GM21723 (cell line): ENCODE measurements around the gene MYO18B.
"Not testable (repeated sequence)": the region's sequence is repeated elsewhere in the genome, so short reads cannot be mapped to it uniquely, and the experiment has no call there.

Experiments used
- ATAC-seq: cut with Tn5 transposase; IDR thresholded peaks from one replicate; pipeline ENCODE4 v1.9.1; 2021; ENCODE audit warnings: mild to moderate bottlenecking, moderate library complexity; ENCODE audit not compliant: unreplicated experiment

The MYO18B gene

GRCh38 chr22:25970374-25970911 lies 228.5 kb downstream of the MYO18B start:
- no peak for ATAC-seq

GRCh38 chr22:25970999-25971811 lies 229.2 kb downstream of the MYO18B start:
- no peak for ATAC-seq

DNA sequence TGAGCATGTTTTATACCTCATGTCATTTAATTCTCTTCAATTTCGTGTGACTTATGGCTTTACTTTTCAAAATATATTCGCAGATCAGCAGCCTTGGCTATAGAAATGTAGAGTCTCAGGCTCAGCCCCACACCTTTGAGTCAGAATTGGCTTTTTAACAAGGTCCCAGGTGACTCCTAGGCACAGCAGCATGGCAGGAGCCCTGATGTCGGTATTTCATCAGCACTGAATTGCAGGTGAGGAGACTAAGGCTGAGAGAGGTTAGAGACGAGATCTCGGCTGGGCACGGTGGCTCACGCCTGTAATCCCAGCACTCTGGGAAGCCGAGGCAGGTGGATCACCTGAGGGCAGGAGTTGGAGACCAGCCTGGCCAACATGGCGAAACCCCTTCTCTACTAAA lies 230.4 kb downstream of the MYO18B start:
- no peak for ATAC-seq

- ATAC-seq: no peak
These were observed 234.4 kb downstream of the MYO18B start for GRCh38 chr22:25976356-25976755.

DNA sequence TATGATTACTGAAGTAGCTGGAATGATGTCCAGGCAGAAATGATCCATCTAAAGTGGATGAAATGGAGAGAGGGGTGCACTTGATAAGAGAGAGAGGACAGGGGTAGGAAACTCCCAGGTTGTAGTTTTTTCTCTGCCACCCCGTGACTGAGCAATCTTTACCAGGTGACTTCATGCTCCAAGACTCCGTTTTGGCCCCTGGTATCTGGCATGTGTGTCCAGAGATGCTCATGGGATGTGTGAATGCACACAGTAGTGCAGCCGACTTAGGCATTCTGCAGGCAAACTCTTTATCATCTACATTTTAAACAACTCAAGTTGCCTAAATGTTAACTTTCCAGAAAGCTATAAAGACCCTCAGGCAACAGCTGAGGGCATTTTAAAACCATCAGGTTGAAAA lies 238.0 kb downstream of the MYO18B start:
- ATAC-seq: no peak

GRCh38 chr22:25984911-25985310 lies 242.9 kb downstream of the MYO18B start:
- ATAC-seq: not testable (repeated sequence)

- ATAC-seq: no peak
These were observed 246.0 kb downstream of the MYO18B start for GRCh38 chr22:25987948-25988347.

DNA sequence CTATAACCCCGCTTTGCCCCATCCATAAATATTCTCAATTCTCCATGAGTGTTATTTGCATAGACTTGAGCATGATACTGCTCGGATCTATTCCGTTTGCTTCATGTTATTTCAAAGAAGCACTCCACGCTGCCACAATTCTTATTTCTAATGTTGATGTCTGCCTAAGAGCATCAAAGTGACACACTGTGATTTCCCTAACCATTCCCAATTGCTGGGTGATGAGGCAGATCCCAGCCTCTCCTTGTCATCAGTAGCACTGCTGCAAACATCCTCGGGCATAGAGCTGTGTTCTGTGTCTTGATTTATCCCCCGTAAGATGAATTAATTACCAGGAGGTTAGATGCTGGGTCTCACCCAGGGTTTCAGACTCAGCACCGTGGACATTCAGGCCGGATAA lies 249.0 kb downstream of the MYO18B start:
- ATAC-seq: no peak

DNA sequence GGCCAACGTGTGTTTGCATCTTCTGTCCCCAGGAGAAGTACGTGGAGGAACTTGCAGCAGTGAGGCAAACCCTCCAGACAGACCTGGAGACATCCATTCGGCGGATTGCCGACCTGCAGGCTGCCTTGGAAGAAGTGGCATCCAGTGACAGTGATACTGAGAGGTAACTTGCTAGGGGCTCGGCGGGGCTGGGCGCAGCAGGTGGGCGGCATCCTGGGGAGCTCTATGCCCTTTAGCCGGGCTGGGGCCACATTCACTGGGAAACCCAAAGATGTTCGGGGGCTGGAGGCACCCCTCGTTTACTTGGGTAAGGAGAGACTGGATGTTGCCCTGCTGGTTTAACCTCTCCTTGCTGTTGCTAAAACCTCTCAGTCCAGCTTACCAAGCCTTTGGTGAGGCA lies 250.3 kb downstream of the MYO18B start:
- ATAC-seq: no peak

- ATAC-seq: no peak
These were observed 254.7 kb downstream of the MYO18B start for GRCh38 chr22:25996669-25997068.

DNA sequence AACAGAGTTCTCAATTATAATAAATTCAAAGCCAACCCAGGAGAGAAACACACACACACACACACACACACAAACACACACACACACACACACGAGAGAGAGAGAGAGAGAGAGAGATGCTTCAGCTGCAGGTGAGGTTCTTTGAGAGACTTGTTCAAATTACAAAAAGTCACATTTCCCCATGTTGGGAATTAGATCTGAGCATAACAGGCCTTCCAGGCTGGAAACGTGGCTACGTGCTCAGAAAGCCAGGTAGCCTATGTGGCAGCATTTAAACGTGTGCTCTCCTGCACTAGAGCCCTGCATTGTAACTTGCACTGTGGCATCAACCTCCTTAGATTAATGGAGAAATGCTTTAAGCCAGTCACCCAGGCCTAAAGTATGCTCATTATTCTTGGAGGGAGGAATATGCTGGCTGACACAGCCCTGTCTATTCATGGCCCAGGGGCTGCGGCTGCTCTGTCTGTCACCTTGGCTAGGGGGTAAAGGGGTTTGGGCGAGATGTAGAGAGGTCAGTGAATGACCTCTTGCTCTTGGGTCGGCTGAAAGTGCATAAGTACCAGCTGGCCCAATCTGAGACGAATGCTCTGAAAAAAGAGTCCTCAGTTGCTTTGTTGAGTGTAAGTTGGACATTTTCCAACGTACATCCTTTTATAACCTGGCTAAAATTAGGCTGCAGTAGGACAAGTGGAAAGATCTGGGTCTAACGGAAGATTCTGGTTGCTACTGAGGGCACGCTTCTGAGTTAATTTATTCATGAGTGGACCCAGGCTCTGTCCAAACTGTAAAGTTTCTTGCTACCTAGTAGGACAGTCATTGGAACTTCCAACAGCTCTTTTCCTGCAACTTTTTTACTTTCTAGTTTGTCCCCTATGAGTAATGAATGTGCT lies 256.1 kb downstream of the MYO18B start:
- ATAC-seq: no peak

DNA sequence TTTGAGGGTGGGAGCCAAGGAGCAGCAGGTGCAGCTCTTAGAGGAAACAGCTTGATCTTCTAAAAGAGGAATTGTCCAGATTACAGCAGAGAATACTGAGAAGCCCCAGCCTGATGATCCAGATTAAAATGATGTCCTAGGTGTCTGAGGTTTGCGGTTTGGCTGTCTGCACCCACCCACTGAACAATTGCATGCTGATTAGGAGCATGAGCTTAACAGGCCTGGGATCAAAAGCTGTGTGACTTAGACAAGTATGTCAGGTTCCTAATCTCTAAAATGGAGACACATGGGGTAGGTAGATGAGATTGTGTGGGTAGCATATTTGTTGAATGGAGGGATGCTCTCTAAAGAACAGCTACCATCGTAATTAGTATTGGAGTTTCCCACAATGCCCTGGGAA lies 260.5 kb downstream of the MYO18B start:
- ATAC-seq: no peak

DNA sequence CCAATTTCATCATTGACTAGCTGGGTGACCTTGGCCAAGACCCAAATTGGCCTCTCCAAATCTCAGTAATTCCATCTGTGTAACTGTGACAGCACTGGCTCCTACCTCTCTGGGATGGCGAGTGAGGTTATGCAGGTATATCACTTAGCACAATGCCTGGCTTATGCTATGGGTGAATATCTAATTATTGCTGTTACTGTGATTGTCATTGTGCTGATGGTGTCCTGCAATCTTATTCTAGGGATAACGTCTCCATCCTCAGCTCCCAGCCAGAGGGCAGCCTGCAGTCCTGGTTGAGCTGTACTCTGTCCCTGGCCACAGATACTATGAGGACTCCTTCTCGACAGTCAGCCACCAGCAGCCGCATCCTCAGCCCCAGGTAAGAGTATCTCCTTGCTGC lies 262.5 kb downstream of the MYO18B start:
- ATAC-seq: no peak

- ATAC-seq: no peak
These were observed 266.6 kb downstream of the MYO18B start for GRCh38 chr22:26008587-26008986.

- no peak for ATAC-seq
These were observed 274.9 kb downstream of the MYO18B start for GRCh38 chr22:26016916-26017315.

- ATAC-seq: no peak
These were observed 275.9 kb downstream of the MYO18B start for GRCh38 chr22:26017932-26018331.

DNA sequence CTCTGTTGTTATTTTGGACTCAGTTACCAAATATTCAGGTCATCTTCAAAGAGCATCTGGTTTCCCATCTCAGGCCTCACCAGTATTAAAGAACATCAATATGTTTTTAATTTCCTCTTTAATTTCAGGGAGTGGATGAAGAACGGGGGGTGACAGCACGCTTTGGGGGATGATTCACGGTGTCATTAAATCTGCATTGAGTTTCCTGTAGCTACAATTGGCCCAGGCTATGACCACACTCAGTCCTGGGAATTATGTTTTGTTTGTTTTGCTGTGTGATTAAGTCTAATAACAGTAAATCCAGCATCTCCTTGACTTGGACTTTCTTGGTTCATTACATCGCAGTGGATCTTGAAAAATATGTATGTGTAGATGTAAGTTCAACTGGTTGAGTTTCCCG lies 277.6 kb downstream of the MYO18B start:
- no peak for ATAC-seq

GRCh38 chr22:26021516-26021915 lies 279.5 kb downstream of the MYO18B start:
- no peak for ATAC-seq

- ATAC-seq: no peak
These were observed 281.3 kb downstream of the MYO18B start for GRCh38 chr22:26023104-26023775.

GRCh38 chr22:26025626-26026025 lies 283.6 kb downstream of the MYO18B start:
- ATAC-seq: no peak

DNA sequence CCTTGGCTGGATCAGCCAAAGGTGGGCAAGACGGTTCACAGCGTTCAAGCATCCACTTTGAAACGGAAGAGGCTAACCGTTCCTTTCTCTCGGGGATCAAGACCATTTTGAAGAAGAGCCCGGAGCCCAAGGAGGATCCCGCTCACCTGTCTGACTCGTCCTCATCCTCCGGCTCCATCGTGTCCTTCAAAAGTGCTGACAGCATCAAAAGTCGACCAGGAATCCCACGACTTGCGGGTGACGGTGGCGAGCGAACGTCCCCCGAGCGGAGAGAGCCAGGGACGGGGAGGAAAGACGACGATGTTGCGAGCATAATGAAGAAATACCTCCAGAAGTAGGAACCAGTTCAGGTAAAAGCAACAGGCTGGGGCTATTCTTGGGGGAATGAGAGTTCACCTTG lies 285.4 kb downstream of the MYO18B start:
- no peak for ATAC-seq
